ENCODE measurements around the gene CD164L2.

GRCh38 chr1:27414091-27414490 is 31.0 kb upstream of the CD164L2 start:
- TF ChIP-seq ARNTL (CRISPR knock-in tag; IDR thresholded peaks at IDR 0.05; ENCODE audit: borderline replicate concordance, low read depth) (no peak), TSHZ2 (CRISPR knock-in tag; IDR thresholded peaks at IDR 0.05) (no peak)
